Activated CD8-positive, alpha-beta T cell treated with anti-CD3 and anti-CD28 coated beads for 36 hours (primary cell): ENCODE measurements around the gene GNA12. TPM values are rescaled to one million over a fixed set of nuclear protein-coding genes. Genes with fewer than 3 reads are reported as not detected.

Experiments used
- ATAC-seq: fragments of 200-7000 bp; cut with Tn5 transposase; one replicate; pipeline ENCODE4 v1.10.0; 2021; ENCODE audit warnings: mild to moderate bottlenecking, moderate library complexity
- CTCF ChIA-PET: fragments of 350-600 bp; sonication (Branson Sonifier 250); formaldehyde crosslinking; loops from one replicate; lab custom pipeline; 2021; ENCODE audit warnings: antibody characterized with exemption; lab: Charles Lee
- POLR2A ChIA-PET: fragments of 350-600 bp; sonication (Branson Sonifier 250); formaldehyde crosslinking; loops from one replicate; lab custom pipeline; 2021; ENCODE audit warnings: antibody characterized with exemption; lab: Charles Lee
- DNase-seq: peaks from one replicate; pipeline ENCODE4 v3.0.0-alpha.2; 2020
- H3K27ac Mint-ChIP-seq: one replicate; pipeline ENCODE4 v1.8.0; 2021; ENCODE audit warnings: mild to moderate bottlenecking, mixed read lengths
- H3K27me3 Mint-ChIP-seq: one replicate; pipeline ENCODE4 v1.8.0; 2021; ENCODE audit warnings: mixed read lengths
- H3K36me3 Mint-ChIP-seq: one replicate; pipeline ENCODE4 v1.8.0; 2021; ENCODE audit warnings: low read depth, mixed read lengths
- H3K4me1 Mint-ChIP-seq: one replicate; pipeline ENCODE4 v1.8.0; 2021; ENCODE audit warnings: low read depth, mixed read lengths
- H3K4me3 Mint-ChIP-seq: one replicate; pipeline ENCODE4 v1.8.0; 2021; ENCODE audit warnings: mild to moderate bottlenecking, moderate library complexity, mixed read lengths
- H3K9me3 Mint-ChIP-seq: one replicate; pipeline ENCODE4 v1.8.0; 2021; ENCODE audit warnings: mixed read lengths
- intact Hi-C: fragments of 100-400 bp; cut with micrococcal nuclease; formaldehyde crosslinking; loops from one replicate; pipeline ENCODE4 v1.10.0; 2022
- total RNA-seq, 2 experiments: library from RNA; stranded (reverse); gene quantifications; one replicate each; pipeline ENCODE4 v1.2.3, GENCODE V29; 2021
- TF ChIP-seq, protein P1 (sequence below): fragments of 200-600 bp; IDR thresholded peaks from one replicate; pipeline ENCODE4 v1.8.0; 2022; ENCODE audit warnings: antibody characterized with exemption, mild to moderate bottlenecking

GNA12 gene
- total RNA-seq, 2 experiments from 2014 or later: 21.0 to 21.1 TPM

- Mint-ChIP-seq H3K36me3 (no peaks in the 10 kb centered on the region), H3K27ac (no peak overlapping the region), H3K9me3 (no peaks in the 10 kb centered on the region), H3K27me3 (no peaks in the 10 kb centered on the region), H3K4me1 (peaks cover 18% of the 10 kb centered on the region), H3K4me3 (no peak overlapping the region)
- DNase-seq (no peak), ATAC-seq (no peak)
- CTCF ChIA-PET: interaction anchor here (1.2 to 1.4 kb wide), 2 partner anchors 24 to 36 kb away, joined by 3 to 4 read pairs; no protein-coding TSS in a partner anchor
- POLR2A ChIA-PET: interaction anchor here (1.2 to 1.4 kb wide), 2 partner anchors 9 kb away, joined by 3 to 5 read pairs; no protein-coding TSS in a partner anchor
- TF ChIP-seq, protein P1, sequence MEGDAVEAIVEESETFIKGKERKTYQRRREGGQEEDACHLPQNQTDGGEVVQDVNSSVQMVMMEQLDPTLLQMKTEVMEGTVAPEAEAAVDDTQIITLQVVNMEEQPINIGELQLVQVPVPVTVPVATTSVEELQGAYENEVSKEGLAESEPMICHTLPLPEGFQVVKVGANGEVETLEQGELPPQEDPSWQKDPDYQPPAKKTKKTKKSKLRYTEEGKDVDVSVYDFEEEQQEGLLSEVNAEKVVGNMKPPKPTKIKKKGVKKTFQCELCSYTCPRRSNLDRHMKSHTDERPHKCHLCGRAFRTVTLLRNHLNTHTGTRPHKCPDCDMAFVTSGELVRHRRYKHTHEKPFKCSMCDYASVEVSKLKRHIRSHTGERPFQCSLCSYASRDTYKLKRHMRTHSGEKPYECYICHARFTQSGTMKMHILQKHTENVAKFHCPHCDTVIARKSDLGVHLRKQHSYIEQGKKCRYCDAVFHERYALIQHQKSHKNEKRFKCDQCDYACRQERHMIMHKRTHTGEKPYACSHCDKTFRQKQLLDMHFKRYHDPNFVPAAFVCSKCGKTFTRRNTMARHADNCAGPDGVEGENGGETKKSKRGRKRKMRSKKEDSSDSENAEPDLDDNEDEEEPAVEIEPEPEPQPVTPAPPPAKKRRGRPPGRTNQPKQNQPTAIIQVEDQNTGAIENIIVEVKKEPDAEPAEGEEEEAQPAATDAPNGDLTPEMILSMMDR: no peak
- intact Hi-C loops: no loop called here
Observed at GRCh38 chr7:2829040-2829439, 15.1 kb downstream of the GNA12 start.

- Mint-ChIP-seq H3K4me1 (peaks cover 22% of the 10 kb centered on the region), H3K36me3 (no peaks in the 10 kb centered on the region), H3K4me3 (no peak overlapping the region), H3K9me3 (no peaks in the 10 kb centered on the region), H3K27ac (no peak overlapping the region), H3K27me3 (no peaks in the 10 kb centered on the region)
- DNase-seq (no peak), ATAC-seq (no peak)
- ChIA-PET POLR2A (no interaction called here), CTCF (no interaction called here)
- TF ChIP-seq, protein P1: no peak
- intact Hi-C loops: no loop called here
Observed at GRCh38 chr7:2826771-2827170, 17.3 kb downstream of the GNA12 start.

DNA sequence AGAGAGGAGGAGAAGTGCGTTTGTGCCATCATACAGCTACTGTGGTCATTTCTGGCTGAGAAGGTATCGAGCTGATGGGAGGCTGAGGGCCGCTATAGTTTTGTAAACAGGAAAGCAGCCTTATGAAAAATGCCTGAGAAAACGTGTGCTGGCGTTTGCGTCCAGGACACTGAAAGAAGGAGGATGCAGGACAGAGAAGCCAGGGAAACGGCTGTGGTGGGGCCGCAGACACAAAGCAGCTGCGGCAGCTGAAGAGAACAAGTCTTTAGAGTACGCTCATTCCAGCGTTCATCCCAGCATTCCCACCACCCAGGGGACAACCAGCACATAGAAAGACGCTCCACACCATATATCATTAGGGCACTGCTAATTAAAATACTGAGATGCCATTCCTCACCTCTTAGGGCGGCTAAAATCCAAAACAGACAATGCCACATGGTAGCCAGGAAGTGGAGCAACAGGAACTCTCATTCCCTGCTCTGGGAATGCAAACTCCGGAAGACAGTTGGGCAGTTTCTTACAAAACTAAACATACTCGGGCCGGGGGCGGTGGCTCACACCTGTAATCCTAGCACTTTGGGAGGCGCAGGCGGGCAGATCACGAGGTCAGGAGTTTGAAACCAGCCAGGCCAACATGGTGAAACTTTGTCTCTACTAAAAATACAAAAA, 18.4 kb downstream of the GNA12 start:
- Mint-ChIP-seq H3K36me3 (no peaks in the 10 kb centered on the region), H3K9me3 (no peaks in the 10 kb centered on the region), H3K4me3 (no peak overlapping the region), H3K27me3 (no peaks in the 10 kb centered on the region), H3K27ac (no peak overlapping the region), H3K4me1 (peaks cover 29% of the 10 kb centered on the region)
- POLR2A ChIA-PET: interaction anchor here (1.2 kb wide), 1 partner anchor 17 kb away, joined by 4 read pairs; no protein-coding TSS in a partner anchor
- DNase-seq (no peak), ATAC-seq (no peak)
- intact Hi-C loops: no loop called here
- TF ChIP-seq, protein P1: no peak
- CTCF ChIA-PET: interaction anchor here (0.8 kb wide), 2 partner anchors 9 to 116 kb away, joined by 3 read pairs; no protein-coding TSS in a partner anchor

- Mint-ChIP-seq H3K4me1 (peaks cover 32% of the 10 kb centered on the region), H3K27ac (no peak overlapping the region), H3K27me3 (no peaks in the 10 kb centered on the region), H3K36me3 (no peaks in the 10 kb centered on the region), H3K4me3 (no peak overlapping the region), H3K9me3 (no peaks in the 10 kb centered on the region)
- intact Hi-C loops: no loop called here
- no peak for ATAC-seq
- DNase-seq: no peak
- TF ChIP-seq, protein P1: no peak
- CTCF ChIA-PET: interaction anchor here (0.8 kb wide), 1 partner anchor 9 kb away, joined by 3 read pairs; no protein-coding TSS in a partner anchor
- POLR2A ChIA-PET: interaction anchor here (0.6 to 1.2 kb wide), 2 partner anchors 18 to 126 kb away, joined by 3 to 4 read pairs; no protein-coding TSS in a partner anchor
Observed at GRCh38 chr7:2824678-2825461, 19.2 kb downstream of the GNA12 start.
